GM13976 (cell line): ENCODE measurements around the gene RRN3.
"Not testable (repeated sequence)": the region's sequence is repeated elsewhere in the genome, so short reads cannot be mapped to it uniquely, and the experiment has no call there.

Experiments used
- DNase-seq: peaks from one replicate; pipeline ENCODE4 v3.0.0; 2012; ENCODE audit warnings: low spot score
- in situ Hi-C: fragments of 300-500 bp; cut with MboI; formaldehyde crosslinking; loops from one replicate; pipeline ENCODE4 v1.12.0; 2022; ENCODE audit warnings: low sequenced_read_pairs, mixed read lengths, inconsistent platforms; ENCODE audit not compliant: unreplicated experiment
- TF ChIP-seq, protein P1 (sequence below): IDR thresholded peaks from 2 replicates; pipeline ENCODE4 v1.5.1; 2012; ENCODE audit warnings: borderline replicate concordance, mild to moderate bottlenecking; ENCODE audit not compliant: insufficient read depth; ENCODE audit errors: extremely low read depth, missing control alignments, control extremely low read depth

RRN3 gene, protein sequence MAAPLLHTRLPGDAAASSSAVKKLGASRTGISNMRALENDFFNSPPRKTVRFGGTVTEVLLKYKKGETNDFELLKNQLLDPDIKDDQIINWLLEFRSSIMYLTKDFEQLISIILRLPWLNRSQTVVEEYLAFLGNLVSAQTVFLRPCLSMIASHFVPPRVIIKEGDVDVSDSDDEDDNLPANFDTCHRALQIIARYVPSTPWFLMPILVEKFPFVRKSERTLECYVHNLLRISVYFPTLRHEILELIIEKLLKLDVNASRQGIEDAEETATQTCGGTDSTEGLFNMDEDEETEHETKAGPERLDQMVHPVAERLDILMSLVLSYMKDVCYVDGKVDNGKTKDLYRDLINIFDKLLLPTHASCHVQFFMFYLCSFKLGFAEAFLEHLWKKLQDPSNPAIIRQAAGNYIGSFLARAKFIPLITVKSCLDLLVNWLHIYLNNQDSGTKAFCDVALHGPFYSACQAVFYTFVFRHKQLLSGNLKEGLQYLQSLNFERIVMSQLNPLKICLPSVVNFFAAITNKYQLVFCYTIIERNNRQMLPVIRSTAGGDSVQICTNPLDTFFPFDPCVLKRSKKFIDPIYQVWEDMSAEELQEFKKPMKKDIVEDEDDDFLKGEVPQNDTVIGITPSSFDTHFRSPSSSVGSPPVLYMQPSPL

DNA sequence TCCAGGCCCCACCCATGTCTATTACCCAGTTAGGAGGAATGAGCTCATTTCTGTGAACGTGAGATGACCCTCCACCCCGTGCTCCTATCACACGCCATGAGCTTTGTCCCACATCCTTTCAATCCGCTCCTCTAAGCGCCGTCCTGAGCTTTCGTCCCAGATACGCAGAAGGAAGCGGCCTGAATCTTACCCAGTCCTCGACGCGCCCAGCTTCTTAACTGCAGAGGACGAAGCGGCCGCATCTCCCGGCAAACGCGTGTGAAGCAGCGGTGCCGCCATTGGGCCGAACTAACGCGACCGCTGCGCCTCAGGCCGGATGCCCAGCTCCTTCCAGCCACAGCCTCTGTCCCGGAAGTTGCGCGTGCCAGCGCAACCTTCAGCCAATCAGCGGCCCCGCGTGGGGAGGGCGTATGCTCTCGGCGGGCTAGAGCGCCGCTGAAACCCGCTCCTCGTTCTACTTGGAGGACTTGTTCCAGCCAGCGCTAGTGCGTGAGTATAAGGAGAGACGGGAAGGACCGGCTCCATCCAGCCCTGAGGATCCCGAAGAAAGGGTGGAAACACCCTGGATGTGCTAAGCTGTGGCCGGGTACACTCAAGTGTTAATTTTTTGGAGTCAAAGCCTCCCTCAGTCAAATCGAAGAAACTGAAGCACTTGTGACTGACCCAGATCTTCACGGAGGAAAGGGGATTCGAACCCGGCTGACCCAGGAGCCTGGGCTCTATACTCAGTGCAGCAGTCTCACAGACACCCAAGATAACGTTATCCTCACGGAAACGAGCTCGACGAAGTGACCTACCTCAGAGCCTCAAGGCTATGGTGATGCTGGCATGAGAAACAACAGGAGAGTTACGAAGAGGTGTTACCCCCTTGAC, at the start of gene RRN3:
RRN3 (minus strand) TSS at position 318 of the 873 bp plus-strand sequence; CDS start at position 279, 39 bp downstream.
- in situ Hi-C loops = not testable (repeated sequence)
- peak; percentile 86 for DNase-seq

DNA sequence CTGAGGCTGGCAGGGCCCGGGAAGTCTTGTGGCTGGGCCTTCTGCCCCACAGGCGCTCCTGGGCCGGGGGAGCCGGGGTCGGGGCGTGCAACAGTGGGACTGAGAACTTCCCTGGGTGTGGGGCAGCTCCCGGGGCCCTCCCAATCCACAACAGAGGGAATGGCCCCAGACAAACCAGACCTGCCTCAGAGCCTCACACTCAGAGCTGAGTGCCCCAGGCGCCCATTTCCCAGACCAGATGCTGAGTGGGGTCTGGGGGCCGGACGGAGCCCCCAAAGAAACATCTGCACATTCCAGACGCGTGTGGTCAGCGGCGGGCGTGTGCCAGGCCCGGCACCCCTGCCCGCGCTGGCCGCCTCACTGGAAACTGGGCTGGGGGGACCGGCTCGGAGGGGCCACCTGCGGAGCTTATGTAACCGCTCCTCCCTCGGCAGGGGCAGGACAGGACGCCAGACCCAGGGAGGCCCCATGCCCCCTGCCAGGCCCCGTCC, 49.6 kb upstream of the RRN3 start:
- DNase-seq, in situ Hi-C loops: not testable (repeated sequence)

DNA sequence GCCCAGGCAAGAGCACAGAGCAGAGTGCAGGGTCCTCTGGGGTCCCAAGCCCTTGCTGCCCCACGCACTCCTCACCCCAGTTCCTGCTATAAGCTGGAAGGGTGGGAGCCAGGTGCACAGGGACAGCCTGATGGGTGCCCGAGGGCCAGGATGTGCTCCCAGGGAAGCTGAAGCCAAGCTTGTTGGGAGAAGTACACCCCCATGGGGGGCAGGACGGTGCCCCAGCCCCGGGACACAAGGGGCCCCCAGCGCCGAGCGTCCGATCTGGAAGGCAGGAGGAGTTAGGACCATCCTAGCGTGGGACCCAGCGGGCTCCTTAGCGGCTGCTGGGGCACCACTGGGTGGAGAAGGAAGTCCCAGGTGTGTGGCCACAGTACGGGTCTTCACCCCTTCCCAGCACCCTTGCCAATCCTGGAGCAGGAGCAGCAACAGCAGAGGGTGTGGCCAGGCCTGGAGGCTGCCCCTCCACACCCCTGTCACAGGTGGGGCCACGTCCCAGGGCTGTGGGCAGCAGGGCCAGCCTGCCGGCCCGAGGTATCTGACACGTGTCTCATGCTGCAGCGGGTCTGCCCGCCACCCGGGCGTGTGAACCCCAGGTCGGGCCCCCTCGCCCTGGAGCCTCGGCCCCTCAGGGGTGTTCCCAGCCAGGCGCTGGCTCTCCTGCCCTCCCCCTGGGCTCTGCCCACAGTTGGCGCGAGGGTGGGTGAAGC, 49.0 kb upstream of the RRN3 start:
- in situ Hi-C loops, DNase-seq: not testable (repeated sequence)

DNA sequence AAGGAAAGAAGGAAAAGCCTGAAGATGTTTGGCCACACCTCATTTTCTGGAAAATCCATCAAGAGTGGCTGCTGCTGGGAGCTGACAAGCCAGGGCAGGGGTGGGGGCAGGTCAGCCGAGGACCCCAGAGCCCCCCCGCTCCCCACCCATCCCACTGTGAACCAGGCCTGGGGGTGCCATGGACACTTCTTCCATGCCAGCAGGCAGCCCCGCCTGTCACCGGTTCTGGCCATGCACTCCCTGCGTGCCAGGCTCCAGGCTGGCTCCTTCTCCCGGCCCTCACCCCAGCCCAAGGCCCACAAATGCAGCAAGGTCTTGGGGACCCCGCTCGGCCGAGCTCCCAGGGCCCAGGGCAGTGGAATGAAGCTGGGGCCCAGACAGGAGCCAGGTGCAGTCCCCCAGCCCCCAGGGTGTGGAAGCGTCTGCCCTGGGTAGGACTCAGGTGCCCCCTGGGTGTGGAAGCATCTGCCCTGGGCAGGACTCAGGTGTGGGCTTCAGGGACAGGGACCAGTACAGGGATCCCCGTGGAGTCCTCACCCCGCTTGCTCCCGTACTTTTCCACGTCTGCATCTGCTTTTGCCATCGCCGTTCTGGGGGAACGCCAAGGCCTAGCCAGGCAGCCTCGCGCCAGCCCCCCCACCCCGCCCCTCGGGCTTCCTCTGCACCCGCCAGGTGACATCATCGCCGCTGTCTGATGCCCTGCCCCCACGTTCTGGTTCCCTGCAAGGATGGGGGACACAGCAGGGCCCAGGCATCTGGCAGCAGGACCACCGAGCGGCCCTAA, 48.2 kb upstream of the RRN3 start:
- in situ Hi-C loops = not testable (repeated sequence)

DNA sequence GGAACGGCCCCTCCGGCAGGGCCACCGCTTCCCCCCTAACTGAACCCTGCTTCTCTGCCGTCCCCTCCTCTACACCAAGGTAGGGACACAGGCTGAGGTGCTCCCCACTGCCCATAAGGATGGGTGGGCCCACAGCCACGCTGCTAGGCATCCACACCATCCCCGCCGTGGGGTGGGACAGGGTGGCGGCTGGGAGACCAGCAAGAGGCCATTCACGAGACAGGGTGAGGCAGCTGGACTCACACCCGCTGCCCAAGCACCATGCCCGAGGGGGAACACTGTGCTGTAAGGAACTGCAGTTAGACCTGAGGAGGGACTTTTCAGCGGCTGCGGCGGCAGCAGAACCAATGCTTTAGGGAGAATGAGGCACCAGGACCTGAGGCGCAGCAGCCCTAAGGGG, 47.5 kb upstream of the RRN3 start:
- DNase-seq = no peak
- in situ Hi-C loops = no loop called here
- TF ChIP-seq, protein P1, sequence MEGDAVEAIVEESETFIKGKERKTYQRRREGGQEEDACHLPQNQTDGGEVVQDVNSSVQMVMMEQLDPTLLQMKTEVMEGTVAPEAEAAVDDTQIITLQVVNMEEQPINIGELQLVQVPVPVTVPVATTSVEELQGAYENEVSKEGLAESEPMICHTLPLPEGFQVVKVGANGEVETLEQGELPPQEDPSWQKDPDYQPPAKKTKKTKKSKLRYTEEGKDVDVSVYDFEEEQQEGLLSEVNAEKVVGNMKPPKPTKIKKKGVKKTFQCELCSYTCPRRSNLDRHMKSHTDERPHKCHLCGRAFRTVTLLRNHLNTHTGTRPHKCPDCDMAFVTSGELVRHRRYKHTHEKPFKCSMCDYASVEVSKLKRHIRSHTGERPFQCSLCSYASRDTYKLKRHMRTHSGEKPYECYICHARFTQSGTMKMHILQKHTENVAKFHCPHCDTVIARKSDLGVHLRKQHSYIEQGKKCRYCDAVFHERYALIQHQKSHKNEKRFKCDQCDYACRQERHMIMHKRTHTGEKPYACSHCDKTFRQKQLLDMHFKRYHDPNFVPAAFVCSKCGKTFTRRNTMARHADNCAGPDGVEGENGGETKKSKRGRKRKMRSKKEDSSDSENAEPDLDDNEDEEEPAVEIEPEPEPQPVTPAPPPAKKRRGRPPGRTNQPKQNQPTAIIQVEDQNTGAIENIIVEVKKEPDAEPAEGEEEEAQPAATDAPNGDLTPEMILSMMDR = no peak

More for the DNA sequence above, 48.2 kb upstream of the RRN3 start:
- not testable (repeated sequence) for DNase-seq

DNA sequence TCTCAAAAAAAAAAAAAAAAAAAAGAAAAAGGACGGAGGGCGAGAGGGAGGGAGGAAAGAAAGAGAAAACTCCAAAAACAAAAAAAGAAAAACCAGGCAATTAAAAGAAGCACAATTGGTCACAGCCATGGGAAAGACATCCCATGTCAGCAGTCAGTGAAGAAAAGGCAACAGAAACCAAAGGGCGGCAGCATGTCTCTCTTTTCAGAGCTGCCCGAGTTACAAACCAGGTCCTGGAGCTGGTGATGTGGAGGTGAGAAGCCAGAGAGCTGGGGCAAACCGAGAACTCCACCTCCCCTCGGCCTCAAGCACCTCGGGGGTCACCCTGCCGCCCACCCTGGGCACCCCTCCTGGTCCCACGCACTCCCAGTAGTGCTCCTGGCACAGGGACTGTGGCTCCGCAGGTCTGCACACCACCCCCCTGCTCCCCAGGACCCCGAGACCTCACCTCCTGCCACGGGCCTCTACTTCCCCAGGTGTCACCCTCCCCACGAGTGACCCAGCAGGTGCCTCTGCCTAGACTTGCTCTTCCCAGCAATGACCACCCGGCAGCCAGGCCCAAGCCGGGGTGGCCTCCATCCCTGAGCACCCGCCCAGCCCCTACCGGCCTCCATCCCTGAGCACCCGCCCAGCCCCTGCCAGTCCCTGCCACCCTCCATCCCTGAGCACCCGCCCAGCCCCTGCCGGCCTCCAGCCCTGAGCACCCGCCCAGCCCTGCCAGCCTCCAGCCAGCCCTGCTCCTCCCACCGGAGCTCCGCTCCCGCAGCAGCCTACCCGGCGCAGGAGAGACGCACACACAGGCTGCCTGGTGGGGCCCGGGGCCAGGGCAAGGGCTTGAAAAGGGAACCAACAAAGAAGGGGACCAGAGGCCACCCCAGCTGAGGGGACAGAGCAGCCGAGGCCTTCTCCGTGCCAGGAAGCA, 46.6 kb upstream of the RRN3 start:
- in situ Hi-C loops, DNase-seq: not testable (repeated sequence)

DNA sequence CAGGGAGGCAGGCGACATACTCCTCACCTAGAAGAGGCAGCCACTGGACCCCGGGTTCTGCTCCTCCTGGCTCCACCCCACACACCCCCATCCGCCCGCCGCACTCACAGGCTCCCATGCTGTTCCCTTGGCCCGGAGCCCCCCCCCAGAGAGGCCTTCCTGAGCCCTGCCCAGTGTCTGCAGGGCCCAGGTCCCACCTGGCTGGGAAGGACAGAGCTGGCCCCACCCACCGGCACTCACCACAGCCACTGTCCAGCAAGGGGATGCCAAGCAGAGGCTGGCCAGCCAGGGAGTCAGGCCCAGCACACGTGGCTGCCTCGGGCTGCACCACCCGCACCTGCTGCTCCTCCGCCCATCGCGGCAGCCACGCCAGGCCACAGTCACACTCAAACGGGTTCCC, 43.4 kb upstream of the RRN3 start:
- DNase-seq, in situ Hi-C loops: not testable (repeated sequence)

DNA sequence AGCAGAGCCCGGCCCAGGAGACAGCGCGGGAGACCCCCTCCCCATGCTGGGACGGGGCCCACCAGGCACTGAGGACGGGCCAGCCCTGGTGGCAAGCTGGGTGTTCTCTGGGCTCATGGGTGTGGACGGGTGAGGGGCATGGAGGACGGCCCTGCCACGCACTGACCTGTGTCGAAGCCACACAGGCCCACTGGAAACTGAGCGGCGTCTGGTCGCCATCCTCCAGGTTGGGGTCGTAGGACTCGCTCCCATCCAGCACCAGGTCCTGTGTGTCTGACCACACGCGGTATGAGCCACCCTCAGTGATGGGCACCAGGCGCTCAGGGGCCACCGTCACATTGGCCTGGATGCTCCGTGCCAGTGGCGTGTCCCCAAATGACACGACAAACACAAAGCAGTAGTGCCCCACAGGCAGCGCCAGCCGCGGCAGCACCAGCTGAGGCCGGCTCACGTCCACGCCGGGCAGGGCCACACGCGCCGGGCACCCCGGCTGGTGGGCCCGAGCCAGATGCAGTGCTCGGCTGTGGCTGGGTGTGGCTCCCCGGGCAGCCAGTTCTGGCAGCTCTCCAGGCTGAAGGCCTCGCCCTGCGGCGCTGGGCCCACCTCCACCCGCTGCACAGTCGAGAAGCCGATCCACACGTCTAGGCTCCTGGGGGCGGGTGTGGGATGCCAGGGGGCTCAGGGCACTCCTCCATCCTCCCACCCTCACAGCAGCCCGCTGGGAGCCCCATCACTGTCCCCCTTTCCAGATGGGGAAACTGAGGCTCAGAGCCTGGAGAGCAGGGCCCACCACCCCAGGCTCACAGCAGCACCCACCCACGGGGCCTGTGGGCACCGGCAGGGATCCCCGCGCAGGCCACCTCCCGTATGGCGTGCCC, 41.6 kb upstream of the RRN3 start:
- DNase-seq, in situ Hi-C loops: not testable (repeated sequence)

DNA sequence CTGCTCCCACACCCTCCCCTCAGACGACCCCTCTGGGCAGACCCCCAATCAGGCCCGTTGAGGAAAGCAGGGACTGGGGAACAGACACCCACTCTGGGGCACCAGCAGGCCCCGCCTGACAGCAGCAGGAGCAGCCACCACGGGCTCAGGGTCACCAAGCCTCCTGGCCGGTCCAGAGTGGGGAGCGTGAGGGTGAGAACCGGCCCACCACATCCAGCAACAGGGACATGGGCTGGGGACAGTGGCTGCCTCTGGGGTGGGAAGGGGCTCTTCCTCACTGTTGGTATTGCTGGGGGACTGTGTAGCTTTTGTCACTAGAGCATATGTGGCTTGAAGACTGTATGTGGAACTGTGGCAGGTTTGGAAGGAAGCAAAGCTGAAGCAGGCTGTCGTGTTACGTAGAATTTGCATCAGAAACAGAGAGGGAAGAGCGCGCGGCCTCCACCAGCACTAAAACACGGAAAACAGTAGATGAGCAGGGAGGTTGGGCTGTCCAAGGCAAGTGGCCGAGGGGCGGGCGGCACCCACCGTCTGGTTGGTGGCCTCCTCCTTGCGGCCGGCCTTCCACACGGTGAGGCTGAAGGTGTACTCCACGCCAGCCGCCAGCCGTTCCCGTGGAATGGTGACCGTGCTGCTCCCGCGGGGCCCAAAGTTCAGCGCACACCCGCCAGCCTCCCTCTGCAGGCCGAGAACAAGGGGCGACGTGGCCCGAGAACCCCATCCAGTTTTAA, 40.8 kb upstream of the RRN3 start:
- in situ Hi-C loops, DNase-seq: not testable (repeated sequence)

DNA sequence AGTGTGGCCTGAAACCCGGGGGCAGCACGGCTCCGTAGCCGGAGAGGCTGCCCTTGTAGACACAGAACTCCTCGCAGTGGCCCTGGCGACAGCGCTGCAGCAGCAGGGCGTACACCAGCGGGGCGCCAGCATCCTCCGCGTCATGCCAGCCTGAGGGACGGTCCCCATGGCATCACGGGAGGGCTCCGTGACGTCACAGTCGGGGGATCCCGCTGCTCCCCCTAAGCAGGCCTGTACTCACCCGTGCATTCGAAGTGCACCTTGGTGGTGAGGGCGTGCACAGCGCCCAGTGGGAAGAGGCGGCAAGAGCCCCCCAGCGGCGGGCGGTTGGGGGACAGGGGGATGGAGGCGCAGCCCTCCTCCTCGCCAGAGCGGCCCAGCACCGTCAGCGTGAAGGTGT, 39.5 kb upstream of the RRN3 start:
- in situ Hi-C loops, DNase-seq: not testable (repeated sequence)

DNA sequence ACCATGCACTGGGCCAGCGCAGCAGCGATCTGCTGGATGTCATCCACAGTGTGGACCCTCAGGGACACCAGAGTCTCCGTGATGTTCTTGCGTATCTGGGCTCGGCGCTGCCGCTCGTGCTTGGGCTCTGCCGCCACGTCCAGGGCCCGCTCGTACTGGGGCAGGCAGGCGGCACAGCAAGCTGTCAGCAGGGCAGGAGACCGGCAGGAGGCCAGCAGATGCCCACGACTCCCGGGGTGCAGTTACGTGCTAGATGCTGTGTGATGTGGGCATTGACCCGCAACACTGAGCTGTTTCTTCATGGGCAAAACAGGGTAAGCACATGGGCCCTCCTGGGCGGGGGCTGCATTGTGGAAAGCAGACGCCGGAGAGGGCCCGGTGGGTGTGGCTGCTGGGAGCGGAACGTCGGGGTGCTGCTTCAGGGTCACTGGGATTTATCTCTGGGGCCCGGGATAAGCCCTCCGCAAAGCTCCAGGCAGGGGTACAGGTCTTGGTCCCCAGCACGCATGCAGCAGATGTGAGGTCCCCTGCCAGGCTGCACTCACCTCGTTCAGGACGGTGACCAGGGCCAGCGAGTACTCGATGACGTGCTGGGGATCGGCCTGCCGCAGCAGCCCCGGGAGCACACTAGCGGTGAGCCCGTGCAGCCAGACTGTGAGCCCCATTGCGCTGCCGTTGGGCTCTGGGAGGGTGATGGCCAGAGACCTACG, 38.8 kb upstream of the RRN3 start:
- in situ Hi-C loops, DNase-seq: not testable (repeated sequence)

DNA sequence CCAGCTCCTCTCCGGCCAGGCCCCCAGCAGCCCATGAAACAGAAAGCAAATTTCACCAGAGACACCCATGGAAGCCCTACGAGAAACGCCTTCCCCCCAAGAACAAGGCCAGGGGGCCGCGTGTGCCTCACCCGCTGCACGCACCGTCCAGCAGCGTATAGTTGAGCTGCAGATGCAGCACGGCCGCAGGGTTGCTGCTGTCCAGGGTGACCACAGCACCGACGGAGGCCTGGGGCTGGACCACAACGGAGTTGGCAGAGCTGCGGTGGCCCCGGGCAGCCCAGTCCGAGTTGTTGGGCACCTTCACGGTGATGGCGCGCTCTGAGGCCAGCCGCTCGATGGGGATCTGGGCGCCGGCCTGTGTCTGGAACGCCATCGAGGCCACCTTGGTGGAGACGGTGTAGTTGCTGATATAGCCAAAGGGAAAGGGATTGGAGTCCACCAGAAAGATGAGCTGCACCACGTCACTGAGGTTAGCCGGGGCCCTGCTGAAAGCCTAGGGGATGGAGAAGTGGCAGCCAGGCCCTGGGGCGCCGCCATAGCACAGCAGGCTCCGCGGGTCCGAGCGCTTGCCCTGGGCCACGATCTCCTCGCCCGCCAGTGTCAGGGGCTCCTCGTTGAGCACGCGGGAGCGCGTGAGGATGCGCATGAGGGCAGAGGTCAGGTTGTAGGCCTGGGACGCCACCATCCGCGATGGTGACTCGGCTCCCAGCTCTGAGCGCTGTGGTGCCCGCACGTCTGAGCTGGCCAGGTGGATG, 37.0 kb upstream of the RRN3 start:
- DNase-seq, in situ Hi-C loops: not testable (repeated sequence)
